Measurements from ENCODE around the gene ZNF670.
"Not testable (repeated sequence)": the region's sequence is repeated elsewhere in the genome, so short reads cannot be mapped to it uniquely, and the experiment has no call there.

The ZNF670 gene

GRCh38 chr1:247037511-247038320 is 40.9 kb downstream of the ZNF670 start:
- no peak for DNase-seq

- DNase-seq = not testable (repeated sequence)
Observed at GRCh38 chr1:247032306-247032705, 46.3 kb downstream of the ZNF670 start.
